Heart right ventricle (tissue), 16 donors: Measurements from ENCODE around the gene PTDSS2. TPM values are rescaled to one million over a fixed set of nuclear protein-coding genes. Genes with fewer than 3 reads are reported as not detected.
A peak's percentile ranks its signal among the peaks of the same experiment; 100 is the strongest.

Experiments used
- ATAC-seq, 8 donors: fragments of 200-7000 bp; cut with Tn5 transposase; one replicate each; pipeline ENCODE4 v1.9.1; 2020; ENCODE audit warnings: mild to moderate bottlenecking in 8 of 8, moderate library complexity in 8 of 8, moderate number of reproducible peaks in 1 of 8
- DNase-seq, 2 donors: peaks; one replicate each; pipeline ENCODE4 v3.0.0-alpha.2; 2020
- H3K27ac ChIP-seq, 10 donors: fragments of 200-600 bp; sonication (generic) in 2 of 10; one replicate each; pipeline versions ENCODE4 v1.5.0 to v1.8.0; 2020 to 2022; ENCODE audit warnings: mild to moderate bottlenecking in 3 of 10
- H3K27me3 ChIP-seq, 7 donors: fragments of 200-600 bp; one replicate each; pipeline ENCODE4 v1.8.0; 2021 to 2022; ENCODE audit warnings: mild to moderate bottlenecking in 2 of 7
- H3K36me3 ChIP-seq, 9 donors: fragments of 200-600 bp; sonication (generic) in 1 of 9; one replicate each; pipeline versions ENCODE4 v1.5.0 to v1.8.0; 2020 to 2022; ENCODE audit warnings: mild to moderate bottlenecking in 2 of 9
- H3K4me1 ChIP-seq, 9 donors: fragments of 200-600 bp; sonication (generic) in 1 of 9; one replicate each; pipeline versions ENCODE4 v1.5.0 to v1.8.0; 2020 to 2022; ENCODE audit warnings: mild to moderate bottlenecking in 4 of 9
- H3K4me3 ChIP-seq, 10 donors: fragments of 200-600 bp; sonication (generic) in 2 of 10; one replicate each; pipeline versions ENCODE4 v1.5.0 to v1.8.0; 2020 to 2022; ENCODE audit warnings: mild to moderate bottlenecking in 7 of 10, moderate library complexity in 2 of 10
- H3K9me3 ChIP-seq, 11 donors: fragments of 200-600 bp in 10 of 11; sonication (generic) in 2 of 11; one replicate each; pipeline versions ENCODE4 v1.5.0 to v1.8.0; 2013 to 2022; ENCODE audit warnings: mild to moderate bottlenecking in 2 of 11, control low read depth in 1 of 11, moderate library complexity in 1 of 11
- CTCF ChIP-seq, 9 donors: fragments of 200-600 bp; sonication (generic) in 2 of 9; IDR thresholded peaks; one replicate each; pipeline versions ENCODE4 v1.5.0 to v1.8.0; 2021 to 2022; ENCODE audit warnings: antibody characterized with exemption in 9 of 9, mild to moderate bottlenecking in 5 of 9, moderate library complexity in 1 of 9
- WGBS, 2 donors: extraction: QIAGEN DNeasy Blood & Tissue Kit; methylation state at CpG; one replicate each; pipeline ENCODE4 v1.1.7; 2013; ENCODE audit warnings: inconsistent platforms in 1 of 2; 5-methylcytosine and 5-hydroxymethylcytosine counted together
- intact Hi-C, 10 donors: fragments of 100-400 bp; cut with DNase I; formaldehyde crosslinking; loops; one replicate each; pipeline versions ENCODE4 v1.11.1 to v1.14.2; 2022
- polyA plus RNA-seq, 2 donors: library from polyadenylated mRNA; stranded (reverse); fragments of 200-250 nt; gene quantifications; one replicate each; pipeline ENCODE4 v1.2.3, GENCODE V29; 2013
- total RNA-seq, 10 donors: library from RNA; stranded (reverse); fragmentation: NEBNext Ultra II Directional in 3 of 10; extraction: Animal tissue kit (Norgen Biotek cat#: 25700) in 3 of 10; gene quantifications; one replicate each; pipeline versions ENCODE4 v1.2.1 to v1.2.4, GENCODE V29; 2021 to 2023
- donor health status: Arrhythmogenic right ventricular cardiomyopathy.
- donor health status: ischemic (EF 13 %, LVEDD 7.1; RV severe dilation, severe dysfunction).
- donor health status: healthy with polysubstance abuse.
- donor health status: DM: no; HTN: yes; CAD: no.
- donor health status: DM: no; HTN: no; CAD: no.
- donor health status: ischemic (EF 25% LVEDD 6.9; RV normal size, moderate dysfunction).
- donor health status: ischemic (EF 25% LVEDD 5.7; RV mildly dilated, moderate dysfunction).
- donor health status: healthy.
- donor health status: DM: yes; HTN: yes; CAD: no.
- donor health status: Ischemic cardiomyopathy.
- donor health status: ischemic (EF 35%, LVEDD 5.7; RV mildly dilated, moderate dysfunction).
- donor health status: nonischemic (EF 11% LVEDD 7.7; RV severe dilation, severe dysfunction).
- donor health status: DM: yes; HTN: yes; CAD: no.
- donor health status: PGD.
- donor health status: ischemic (EF 29% LVEDD 5.4; RV normal size, mild dysfunction).
- donor health status: nonischemic (EF 23%, LVEDD 6.1; RV moderate dilation, normal function).

PTDSS2 gene
- total and polyA plus RNA-seq, 12 donors: 16.7 to 55.5 (median 26.3) TPM

GRCh38 chr11:441418-442274, 8.4 kb upstream of the PTDSS2 start, which contains the start of gene ANO9:
TSS of gene ANO9 (minus strand) at chr11:442011. CDS start at chr11:441926, 85 bp downstream.
- no peak for DNase-seq
- H3K4me1 ChIP-seq: peaks cover 0 to 13% (median 3%) of the 10 kb centered on the region in 9 donors
- 13% methylated on average over 31 to 35 of the region's 35 CpGs for WGBS, 2 donors
- no peak for TF ChIP-seq CTCF (IDR thresholded peaks at IDR 0.05)
- intact Hi-C loops: loop anchor here in 1 of 10 donors (10.0 kb wide), 1 partner anchor 77 kb away; the partner anchor contains the start of gene B4GALNT4
- peaks cover 4 to 55% (median 32%) of the 10 kb centered on the region in 7 donors for H3K27me3 ChIP-seq
- ATAC-seq: no peak
- no peaks in the 10 kb centered on the region for H3K36me3 ChIP-seq
- H3K4me3 ChIP-seq: peak within 1 kb of the TSS in 1 of 10 donors; percentile 46
- H3K27ac ChIP-seq: peak within 1 kb of the TSS in 1 of 10 donors; percentile 44
- H3K9me3 ChIP-seq: no peaks in the 10 kb centered on the region

GRCh38 chr11:442611-443081, 7.4 kb upstream of the PTDSS2 start:
- no peaks in the 10 kb centered on the region for H3K36me3 ChIP-seq
- H3K27me3 ChIP-seq: peaks cover 4 to 49% (median 30%) of the 10 kb centered on the region in 7 donors
- DNase-seq: no peak
- no peaks in the 10 kb centered on the region for H3K9me3 ChIP-seq
- H3K4me1 ChIP-seq: peaks cover 0 to 14% (median 3%) of the 10 kb centered on the region in 9 donors
- H3K27ac ChIP-seq: no peak overlapping the region
- ATAC-seq: no peak
- no peak overlapping the region for H3K4me3 ChIP-seq
- 56 to 61% methylated on average over 16 of the region's 16 CpGs for WGBS, 2 donors
- intact Hi-C loops: loop anchor here in 1 of 10 donors (10.0 kb wide), 1 partner anchor 78 kb away; the partner anchor contains the start of gene B4GALNT4
- TF ChIP-seq CTCF (IDR thresholded peaks at IDR 0.05): no peak

- ATAC-seq (no peak), DNase-seq (no peak)
- intact Hi-C loops: loop anchor here in 1 of 10 donors (10.0 kb wide), 1 partner anchor 79 kb away; the partner anchor contains the start of gene B4GALNT4
- Histone ChIP-seq H3K27me3 (peaks cover 4 to 41% (median 28%) of the 10 kb centered on the region in 7 donors), H3K4me3 (no peak overlapping the region), H3K27ac (no peak overlapping the region), H3K4me1 (peaks cover 4 to 23% (median 6%) of the 10 kb centered on the region in 9 donors), H3K36me3 (no peaks in the 10 kb centered on the region), H3K9me3 (no peaks in the 10 kb centered on the region)
- no peak for TF ChIP-seq CTCF (IDR thresholded peaks at IDR 0.05)
- 67 to 71% methylated on average over 16 of the region's 16 CpGs for WGBS, 2 donors
These were observed 6.4 kb upstream of the PTDSS2 start for GRCh38 chr11:443542-444199.
